Neuron (in vitro differentiated cells): Measurements from ENCODE around the gene ACTA2.
"Not testable (repeated sequence)": the region's sequence is repeated elsewhere in the genome, so short reads cannot be mapped to it uniquely, and the experiment has no call there.

Experiments
- H2AFZ ChIP-seq: one replicate; pipeline ENCODE4 v1.6.1; 2013; ENCODE audit warnings: low read depth, mild to moderate bottlenecking, inconsistent platforms, low read length, moderate library complexity
- H3K27me3 ChIP-seq: one replicate; pipeline ENCODE4 v1.6.1; 2013; ENCODE audit warnings: low read length; ENCODE audit not compliant: insufficient read depth
- H3K36me3 ChIP-seq: one replicate; pipeline ENCODE4 v1.6.1; 2013; ENCODE audit warnings: low read length; ENCODE audit not compliant: insufficient read depth
- H3K4me1 ChIP-seq: one replicate; pipeline ENCODE4 v1.6.1; 2013; ENCODE audit warnings: low read length; ENCODE audit not compliant: insufficient read depth
- H3K4me3 ChIP-seq: 2 replicates; pipeline ENCODE4 v1.5.1; 2013; ENCODE audit warnings: mild to moderate bottlenecking, low read length, moderate library complexity
- H3K9me3 ChIP-seq: one replicate; pipeline ENCODE4 v1.6.1; 2013; ENCODE audit warnings: low read length

Gene ACTA2

DNA sequence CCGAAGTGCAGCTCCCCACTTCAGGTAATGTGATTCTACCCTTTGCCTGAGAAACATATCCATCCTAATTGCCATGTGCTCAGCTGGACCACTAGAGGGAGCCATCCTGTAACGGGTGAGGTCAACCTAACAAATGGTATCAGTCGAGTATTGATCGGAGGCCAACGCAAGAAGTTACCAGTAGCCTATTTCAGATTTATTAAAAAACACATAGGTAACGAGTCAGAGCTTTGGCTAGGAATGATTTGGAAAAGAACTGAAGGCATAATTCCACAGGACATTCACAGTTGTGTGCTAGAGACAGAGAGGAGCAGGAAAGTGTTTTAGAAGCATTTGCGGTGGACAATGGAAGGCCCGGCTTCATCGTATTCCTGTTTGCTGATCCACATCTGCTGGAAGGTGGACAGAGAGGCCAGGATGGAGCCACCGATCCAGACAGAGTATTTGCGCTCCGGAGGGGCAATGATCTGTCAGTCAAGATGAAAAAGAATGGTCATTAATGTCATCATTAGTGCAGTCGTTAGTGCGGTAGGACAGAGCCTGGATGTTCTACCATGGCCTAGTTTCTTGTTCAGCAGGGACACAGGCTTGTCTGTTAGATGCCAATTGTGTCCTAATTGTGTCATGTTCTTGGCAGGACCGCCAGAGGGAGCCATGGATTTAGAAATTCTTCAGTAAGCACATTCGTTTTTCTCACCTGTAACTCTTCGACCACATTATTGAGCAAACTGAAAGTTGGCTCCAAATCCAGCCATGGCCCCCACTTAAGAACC lies 17.5 kb downstream of the ACTA2 start:
- Histone ChIP-seq H3K36me3 (no peaks in the 10 kb centered on the region), H3K4me3 (no peak overlapping the region), H3K9me3 (no peaks in the 10 kb centered on the region), H3K4me1 (no peaks in the 10 kb centered on the region), H3K27me3 (no peaks in the 10 kb centered on the region), H2AFZ (no peak overlapping the region)

DNA sequence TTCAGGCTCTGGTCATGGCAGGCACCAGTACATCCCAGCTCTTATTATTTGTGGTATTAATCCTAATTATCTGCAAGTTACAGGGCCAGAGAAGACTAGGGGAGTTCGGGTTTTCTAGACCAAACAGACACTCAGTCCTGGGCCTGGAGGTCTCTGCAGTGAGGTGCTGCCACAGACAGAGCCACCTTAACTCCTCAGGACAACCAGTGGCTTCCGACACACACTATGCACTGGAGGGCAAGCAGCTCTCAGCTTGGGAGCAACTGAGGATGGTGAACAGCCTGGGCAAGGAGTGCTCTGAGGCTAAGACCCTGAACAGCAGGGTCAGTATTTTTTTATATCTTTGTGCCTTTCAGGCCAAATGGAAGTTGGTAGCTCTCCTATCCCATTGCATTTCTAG lies 19.0 kb downstream of the ACTA2 start:
- H2AFZ ChIP-seq: no peak overlapping the region
- no peaks in the 10 kb centered on the region for H3K9me3 ChIP-seq
- H3K4me1 ChIP-seq: no peaks in the 10 kb centered on the region
- H3K36me3 ChIP-seq: no peaks in the 10 kb centered on the region
- no peaks in the 10 kb centered on the region for H3K27me3 ChIP-seq
- H3K4me3 ChIP-seq: no peak overlapping the region

DNA sequence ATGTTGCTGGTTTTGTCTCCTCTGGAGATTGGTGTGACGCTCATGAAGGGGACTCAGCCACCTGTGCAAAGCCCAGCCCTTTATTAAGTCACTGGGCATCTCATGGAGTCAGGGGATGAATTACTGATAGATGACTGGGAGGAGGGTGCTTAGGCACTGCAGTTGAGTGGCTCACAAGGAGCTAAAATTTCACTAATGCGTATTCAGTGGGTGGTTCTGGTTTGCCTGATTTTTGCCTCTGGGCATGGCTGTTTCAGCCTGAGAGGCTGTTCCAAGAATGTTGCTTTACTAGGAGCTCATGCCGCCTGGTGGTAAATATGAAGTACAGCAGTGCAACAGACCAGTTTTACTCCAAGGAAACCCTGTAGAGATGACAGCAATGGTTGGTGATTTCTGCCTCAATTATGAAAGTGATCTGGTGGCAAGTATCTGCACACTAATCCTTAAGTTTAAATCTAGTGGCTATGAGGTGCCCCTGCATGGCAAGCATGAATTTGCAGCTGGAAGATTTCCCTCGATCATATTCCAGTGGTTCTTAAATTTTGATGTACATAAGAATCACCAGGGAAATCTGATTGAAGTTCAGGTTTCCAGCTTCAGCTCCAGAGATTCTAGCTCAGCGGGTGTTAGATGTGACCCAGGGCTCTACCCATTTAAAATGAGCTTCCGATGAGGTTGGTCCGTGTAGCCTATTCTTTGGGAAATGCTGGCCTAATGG lies 19.9 kb downstream of the ACTA2 start:
- H3K27me3 ChIP-seq: no peaks in the 10 kb centered on the region
- H3K36me3 ChIP-seq: no peaks in the 10 kb centered on the region
- H3K4me3 ChIP-seq: no peak overlapping the region
- no peak overlapping the region for H2AFZ ChIP-seq
- no peaks in the 10 kb centered on the region for H3K4me1 ChIP-seq
- no peaks in the 10 kb centered on the region for H3K9me3 ChIP-seq

DNA sequence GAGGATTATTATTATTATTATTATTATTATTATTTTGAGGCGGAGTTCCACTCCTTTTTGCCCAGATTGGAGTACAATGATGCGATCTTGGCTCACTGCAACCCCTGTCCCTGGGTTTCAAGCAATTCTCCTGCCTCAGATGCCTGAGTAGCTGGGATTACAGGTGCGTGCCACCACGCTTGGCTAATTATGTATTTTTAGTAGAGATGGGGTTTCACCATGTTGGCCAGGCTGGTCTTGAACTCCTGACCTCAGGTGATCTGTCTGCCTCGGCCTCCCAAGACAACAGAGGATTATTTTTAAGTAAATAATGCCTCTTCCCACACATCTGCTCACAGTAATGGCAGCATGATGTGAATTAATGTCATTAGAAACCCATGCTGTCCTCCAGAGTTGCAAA lies 20.5 kb downstream of the ACTA2 start:
- not testable (repeated sequence) for H3K4me1 ChIP-seq, H3K4me3 ChIP-seq, H3K36me3 ChIP-seq, H3K27me3 ChIP-seq, H3K9me3 ChIP-seq, H2AFZ ChIP-seq

DNA sequence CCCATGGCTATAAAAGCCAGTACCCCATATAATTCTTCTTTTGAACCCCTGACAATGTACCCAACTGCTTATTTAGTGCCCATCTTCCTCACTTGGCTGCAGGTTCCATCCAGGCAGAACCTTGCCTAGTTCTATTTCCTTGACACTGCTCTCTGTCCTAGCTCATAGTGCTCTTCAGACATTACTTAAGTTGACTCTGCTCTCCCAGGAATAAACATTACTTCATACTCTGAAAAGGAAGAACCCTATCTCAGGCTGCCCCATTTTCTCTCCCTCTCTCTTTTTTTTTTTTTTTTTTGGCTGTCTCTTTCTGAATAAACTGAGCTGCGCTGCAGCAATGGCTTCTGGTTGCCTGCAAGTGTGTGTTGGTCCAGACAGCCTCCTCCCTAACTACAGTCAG lies 21.0 kb downstream of the ACTA2 start:
- no peaks in the 10 kb centered on the region for H3K9me3 ChIP-seq
- H2AFZ ChIP-seq: no peak overlapping the region
- H3K27me3 ChIP-seq: no peaks in the 10 kb centered on the region
- no peaks in the 10 kb centered on the region for H3K36me3 ChIP-seq
- H3K4me3 ChIP-seq: no peak overlapping the region
- no peaks in the 10 kb centered on the region for H3K4me1 ChIP-seq

DNA sequence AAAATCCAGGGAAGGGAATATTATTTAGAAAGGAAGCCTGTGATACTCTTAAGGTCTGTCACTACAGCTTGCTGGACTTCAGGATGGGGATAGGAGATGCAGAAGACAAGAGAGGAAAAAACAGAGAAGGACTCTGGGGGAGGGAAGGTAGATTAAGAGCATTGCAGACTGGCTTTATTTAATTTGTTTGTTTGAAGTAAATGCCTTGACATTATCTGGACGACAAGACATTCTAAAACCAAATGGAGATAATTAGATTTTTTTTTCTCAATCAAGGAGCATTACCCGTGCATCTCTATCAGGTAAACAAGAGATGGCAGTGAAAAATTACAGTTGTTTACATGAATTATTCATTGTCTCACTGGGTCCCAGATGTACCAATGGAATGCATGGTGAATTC lies 24.3 kb downstream of the ACTA2 start:
- Histone ChIP-seq H3K36me3 (no peaks in the 10 kb centered on the region), H2AFZ (no peak overlapping the region), H3K9me3 (no peaks in the 10 kb centered on the region), H3K27me3 (no peaks in the 10 kb centered on the region), H3K4me3 (no peak overlapping the region), H3K4me1 (no peaks in the 10 kb centered on the region)

DNA sequence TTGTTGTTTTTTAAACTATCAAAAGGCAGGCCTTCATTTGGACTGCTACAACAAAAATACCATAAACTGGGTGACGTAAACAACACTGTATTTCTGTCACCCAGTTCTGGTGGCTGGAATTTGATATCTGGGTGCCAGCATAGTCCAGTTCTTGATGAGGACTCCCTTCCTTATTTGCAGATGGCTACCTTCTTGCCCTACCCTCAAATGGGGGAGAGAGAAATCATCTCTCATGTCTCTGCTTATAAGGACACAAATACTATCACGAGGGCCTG lies 25.2 kb downstream of the ACTA2 start:
- no peaks in the 10 kb centered on the region for H3K36me3 ChIP-seq
- no peak overlapping the region for H2AFZ ChIP-seq
- no peak overlapping the region for H3K4me3 ChIP-seq
- no peaks in the 10 kb centered on the region for H3K4me1 ChIP-seq
- no peaks in the 10 kb centered on the region for H3K27me3 ChIP-seq
- H3K9me3 ChIP-seq: no peaks in the 10 kb centered on the region

DNA sequence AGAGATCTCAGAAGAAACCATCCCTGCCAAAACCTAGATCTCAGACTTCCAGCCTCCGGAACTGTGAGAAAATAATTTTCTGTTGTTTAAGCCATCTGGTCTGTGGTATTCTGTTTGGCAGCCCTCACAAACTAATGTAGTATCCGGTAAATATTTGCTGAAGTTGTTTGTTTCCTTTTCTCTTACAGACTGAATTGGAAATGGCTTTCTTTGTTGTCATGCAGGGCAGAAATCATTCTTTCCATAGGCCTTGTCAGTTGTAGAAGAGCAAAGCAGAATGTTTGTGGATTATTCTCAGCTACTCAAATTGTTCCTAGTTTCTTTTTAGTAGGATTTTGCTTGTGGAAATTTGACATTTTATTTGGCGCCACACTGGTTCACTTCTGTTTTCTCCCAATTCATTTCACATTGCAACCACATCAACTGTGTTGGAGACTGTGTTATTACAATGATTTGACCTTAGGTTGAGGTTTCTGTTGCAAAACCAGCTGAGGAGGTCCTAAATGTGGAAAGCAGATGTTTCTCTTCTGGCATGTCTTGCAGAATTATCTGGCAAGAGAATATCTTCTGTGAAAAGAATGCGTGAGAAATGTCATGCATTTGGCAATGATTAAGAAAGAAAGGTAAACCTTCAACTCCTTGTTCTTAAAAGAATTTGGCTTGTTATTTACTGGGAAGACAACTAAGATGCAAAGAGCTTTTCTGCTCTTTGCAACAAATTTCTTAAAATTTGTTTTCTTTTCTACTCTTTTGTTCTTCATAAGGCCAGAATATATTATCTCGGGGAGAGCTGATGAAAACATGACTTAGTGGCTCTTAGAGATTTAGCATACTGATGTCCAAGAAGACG lies 25.8 kb downstream of the ACTA2 start:
- Histone ChIP-seq H3K27me3 (no peaks in the 10 kb centered on the region), H3K4me3 (no peak overlapping the region), H3K9me3 (no peaks in the 10 kb centered on the region), H3K36me3 (no peaks in the 10 kb centered on the region), H3K4me1 (no peaks in the 10 kb centered on the region), H2AFZ (no peak overlapping the region)

DNA sequence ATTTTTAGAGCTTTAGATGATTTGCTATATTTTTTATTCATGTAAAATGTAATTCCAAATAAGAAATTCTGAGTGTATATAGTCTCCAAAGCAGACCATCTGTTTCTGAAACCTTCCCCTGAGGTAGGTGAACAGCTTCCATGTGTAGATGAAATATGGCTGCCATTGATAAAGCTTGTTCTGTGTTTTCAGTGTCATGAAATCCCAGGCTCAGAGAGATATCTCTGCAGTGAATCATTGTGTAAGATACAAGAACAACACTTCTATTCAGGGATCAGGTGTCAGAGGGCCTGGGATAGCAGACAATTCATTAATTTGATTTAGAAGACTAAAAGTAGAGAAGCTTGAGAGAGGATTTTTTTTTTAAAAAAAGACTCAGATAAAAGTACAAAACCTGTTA lies 29.1 kb downstream of the ACTA2 start:
- Histone ChIP-seq H3K27me3 (no peaks in the 10 kb centered on the region), H3K9me3 (no peaks in the 10 kb centered on the region), H3K4me1 (no peaks in the 10 kb centered on the region), H3K36me3 (no peaks in the 10 kb centered on the region), H3K4me3 (no peak overlapping the region), H2AFZ (no peak overlapping the region)

DNA sequence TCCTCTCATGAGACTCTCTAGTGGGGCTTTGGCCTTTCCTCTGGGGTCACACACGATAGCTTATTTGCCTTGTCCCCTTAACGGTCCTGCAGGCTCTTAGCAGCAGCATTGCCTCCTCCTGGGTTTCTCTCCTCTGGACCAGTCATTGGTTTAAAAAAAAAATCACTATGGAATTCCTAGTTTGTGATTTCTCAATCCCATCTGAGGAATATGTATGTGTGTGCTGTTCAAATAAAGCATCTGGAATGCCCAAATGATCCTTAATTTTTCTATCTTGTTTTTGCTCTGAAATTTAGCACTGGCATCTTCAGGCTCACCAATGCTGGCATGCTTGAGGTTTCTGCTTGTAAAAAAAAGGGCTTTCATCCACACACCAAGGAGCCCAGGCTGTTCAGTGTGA lies 30.5 kb downstream of the ACTA2 start:
- H3K27me3 ChIP-seq: no peaks in the 10 kb centered on the region
- no peaks in the 10 kb centered on the region for H3K9me3 ChIP-seq
- H3K36me3 ChIP-seq: no peaks in the 10 kb centered on the region
- no peak overlapping the region for H2AFZ ChIP-seq
- no peaks in the 10 kb centered on the region for H3K4me1 ChIP-seq
- no peak overlapping the region for H3K4me3 ChIP-seq

DNA sequence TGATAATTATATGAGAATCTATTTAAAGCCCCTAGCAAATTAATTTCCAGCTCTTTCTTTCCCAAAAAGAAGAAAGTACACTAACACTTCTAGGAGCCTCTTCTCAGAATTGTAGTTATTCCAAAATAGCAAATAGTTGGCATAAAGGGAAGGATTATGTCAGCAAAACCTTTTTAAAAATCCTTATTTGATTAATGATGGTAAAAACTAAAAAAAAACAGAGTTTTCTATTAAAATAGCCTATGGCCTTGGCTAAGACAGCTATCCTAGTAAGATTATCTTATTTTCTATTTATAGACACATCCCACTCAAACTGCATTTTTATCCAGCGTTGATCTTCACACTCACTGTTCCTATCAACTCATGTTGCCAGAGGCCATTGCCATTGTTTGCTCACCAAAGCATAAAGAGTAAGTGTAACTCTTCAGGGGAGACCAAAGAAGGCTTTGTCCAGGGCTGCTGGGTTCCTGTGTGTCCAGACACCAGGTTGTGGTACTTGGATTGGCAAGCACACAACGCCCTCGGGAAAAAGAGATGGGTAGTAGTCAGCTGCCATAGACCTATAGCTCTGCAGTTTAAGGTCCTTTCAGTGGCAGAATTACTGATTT lies 31.5 kb downstream of the ACTA2 start:
- H3K4me1 ChIP-seq: no peaks in the 10 kb centered on the region
- no peak overlapping the region for H3K4me3 ChIP-seq
- no peak overlapping the region for H2AFZ ChIP-seq
- H3K36me3 ChIP-seq: no peaks in the 10 kb centered on the region
- no peaks in the 10 kb centered on the region for H3K27me3 ChIP-seq
- no peaks in the 10 kb centered on the region for H3K9me3 ChIP-seq

DNA sequence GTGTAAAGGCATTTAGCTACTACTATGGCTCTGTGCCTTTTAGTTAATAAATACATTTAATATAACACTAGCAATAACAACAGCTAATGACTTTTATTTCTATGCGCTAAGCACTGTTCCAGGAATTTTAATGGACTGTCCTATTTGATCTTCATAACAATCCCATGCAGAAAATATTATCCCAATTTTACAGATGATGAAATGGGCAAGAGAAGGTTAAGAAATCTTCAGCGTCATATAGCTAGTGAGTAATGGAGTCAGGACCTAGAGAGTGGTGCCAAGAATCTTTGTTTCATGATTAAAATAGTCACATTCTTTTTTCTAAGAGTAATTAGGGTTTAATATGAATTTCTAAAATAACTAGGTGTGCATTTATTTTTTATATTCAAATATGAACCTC lies 32.4 kb downstream of the ACTA2 start:
- Histone ChIP-seq H3K9me3 (no peaks in the 10 kb centered on the region), H3K36me3 (no peaks in the 10 kb centered on the region), H3K4me3 (no peak overlapping the region), H3K4me1 (no peaks in the 10 kb centered on the region), H3K27me3 (no peaks in the 10 kb centered on the region), H2AFZ (no peak overlapping the region)

DNA sequence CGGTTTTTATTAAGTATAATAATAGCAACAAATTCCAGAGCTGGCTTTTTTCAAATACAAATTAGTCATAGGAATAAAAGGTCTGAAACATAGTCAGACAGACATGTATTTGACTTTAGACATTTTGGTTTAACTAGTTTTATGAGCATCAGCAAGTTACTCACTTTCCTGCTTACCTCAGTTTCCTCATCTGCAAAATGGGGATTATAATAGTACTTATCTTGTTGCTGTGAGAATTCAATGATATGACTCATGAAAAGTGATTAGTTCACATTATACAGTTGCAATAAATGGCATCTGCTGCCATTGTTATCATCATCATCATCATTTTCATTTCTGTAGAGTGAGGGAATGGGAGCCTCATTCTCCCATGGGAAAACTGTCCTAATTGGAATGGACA lies 33.5 kb downstream of the ACTA2 start:
- H3K4me1 ChIP-seq: no peaks in the 10 kb centered on the region
- no peaks in the 10 kb centered on the region for H3K36me3 ChIP-seq
- H3K27me3 ChIP-seq: no peaks in the 10 kb centered on the region
- H2AFZ ChIP-seq: no peak overlapping the region
- no peak overlapping the region for H3K4me3 ChIP-seq
- H3K9me3 ChIP-seq: no peaks in the 10 kb centered on the region
